ENCODE data around the gene AFF3. TPM values are rescaled to one million over a fixed set of nuclear protein-coding genes. Genes with fewer than 3 reads are reported as not detected.

AFF3 gene
- total RNA-seq, 1 experiment from 2014 or later, result 0.22 TPM

DNA sequence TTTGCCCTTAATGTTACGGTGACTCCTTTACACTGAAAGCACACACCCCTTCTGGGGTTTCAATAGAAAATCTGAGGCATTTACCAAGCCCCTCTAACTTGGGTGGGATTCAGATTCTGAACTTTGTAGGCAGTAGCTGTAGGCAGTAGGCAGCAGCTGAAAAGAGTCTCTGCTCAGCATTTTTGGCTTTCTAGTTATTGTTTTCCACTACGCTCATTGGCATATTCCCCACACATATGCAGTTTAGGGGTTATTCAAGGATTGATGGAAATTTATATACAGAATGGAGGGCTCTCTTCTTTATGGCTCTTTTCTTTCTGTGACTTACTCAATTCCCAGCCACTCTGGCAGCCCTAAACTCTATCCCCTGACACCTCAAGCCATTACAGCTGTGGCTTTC, 419.9 kb downstream of the AFF3 start:
- H2BK120ac ChIP-seq (ENCODE audit: low read depth, low read length, poor library complexity, severe bottlenecking), result no peak overlapping the region
- TF ChIP-seq CTCF (conservative IDR thresholded peaks at IDR 0.05), result no peak
- no peak overlapping the region for H3K27ac ChIP-seq (ENCODE audit: insufficient read length, low read depth, low read length)
- no peak overlapping the region for H3K9ac ChIP-seq (ENCODE audit: extremely low read depth, insufficient read length, low read length)
- H4K8ac ChIP-seq (replicated peaks; ENCODE audit: insufficient read length, low read depth, low read length), result no peak overlapping the region
- no peak overlapping the region for H2AFZ ChIP-seq (ENCODE audit: low read length)
- H3K27me3 ChIP-seq (ENCODE audit: insufficient read depth, low read length), result no peaks in the 10 kb centered on the region
- H3K18ac ChIP-seq (ENCODE audit: insufficient read length, low read depth, low read length), result no peak overlapping the region
- no peak overlapping the region for H2BK20ac ChIP-seq (ENCODE audit: low read depth, low read length, poor library complexity, severe bottlenecking)
- no peaks in the 10 kb centered on the region for H3K9me3 ChIP-seq (ENCODE audit: control insufficient read depth, low read depth, low read length)
- no peak overlapping the region for H3K14ac ChIP-seq (ENCODE audit: insufficient read depth, low read length)
- H2AK5ac ChIP-seq (ENCODE audit: insufficient read length, low read length), result no peak overlapping the region
- Mint-ChIP-seq H3K27me3 (ENCODE audit: low read depth) (peaks cover 1% of the 10 kb centered on the region; the same call in 1 of the 2 replicates), H3K36me3 (ENCODE audit: insufficient read depth in 1 of 3, low read depth in 3 of 3) (peaks cover 0 to 9% (median 7%) of the 10 kb centered on the region in 3 experiments; a peak in 5 of 7 replicates), H3K4me3 (no peak overlapping the region), H3K4me1 (0 out of 4 replicates have a peak, but pooled peaks cover 0 to 2% of the 10 kb centered on the region in 2 experiments), H3K9me3 (peaks cover 16 to 19% of the 10 kb centered on the region in 2 experiments), H3K27ac (no peak overlapping the region)
- H2BK12ac ChIP-seq (ENCODE audit: insufficient read length, low read depth, low read length), result no peak overlapping the region
- H3K4ac ChIP-seq (ENCODE audit: low read depth, low read length), result no peak overlapping the region
- no peak overlapping the region for H4K91ac ChIP-seq (ENCODE audit: insufficient read length, low read depth, low read length)
- H3K23ac ChIP-seq (ENCODE audit: insufficient read length, low read depth, low read length), result no peak overlapping the region
- H3K79me1 ChIP-seq (ENCODE audit: insufficient read depth, low read depth, low read length, poor library complexity, severe bottlenecking), result no peaks in the 10 kb centered on the region
- WGBS (ENCODE audit: extremely low coverage, insufficient read length, low lambda C conversion rate), result no CpG with 5 or more reads among the region's 2 CpGs
- H3K79me2 ChIP-seq (ENCODE audit: insufficient read depth, low read length), result no peaks in the 10 kb centered on the region
- H2BK15ac ChIP-seq (ENCODE audit: low read depth, low read length), result no peak overlapping the region
- DNase-seq, result no peak
- H3K23me2 ChIP-seq (ENCODE audit: insufficient read length, low read depth, low read length, poor library complexity, severe bottlenecking), result no peaks in the 10 kb centered on the region
- no peak overlapping the region for H2BK5ac ChIP-seq (ENCODE audit: insufficient read length, low read length)
- no peak overlapping the region for H3K56ac ChIP-seq (ENCODE audit: insufficient read length, low read depth, low read length)
- H4K5ac ChIP-seq (ENCODE audit: insufficient read length, low read depth, low read length), result no peak overlapping the region
- H3T11ph ChIP-seq (ENCODE audit: low read length), result no peak overlapping the region
- no peak overlapping the region for H3K4me2 ChIP-seq (ENCODE audit: insufficient read depth, insufficient read length, low read length)
- H4K20me1 ChIP-seq (ENCODE audit: control insufficient read depth, insufficient read depth, insufficient read length), result no peaks in the 10 kb centered on the region
- H3K4me1 ChIP-seq (ENCODE audit: insufficient read depth, low read length), result no peaks in the 10 kb centered on the region
